ENCODE data around the gene CFAP97.

DNA sequence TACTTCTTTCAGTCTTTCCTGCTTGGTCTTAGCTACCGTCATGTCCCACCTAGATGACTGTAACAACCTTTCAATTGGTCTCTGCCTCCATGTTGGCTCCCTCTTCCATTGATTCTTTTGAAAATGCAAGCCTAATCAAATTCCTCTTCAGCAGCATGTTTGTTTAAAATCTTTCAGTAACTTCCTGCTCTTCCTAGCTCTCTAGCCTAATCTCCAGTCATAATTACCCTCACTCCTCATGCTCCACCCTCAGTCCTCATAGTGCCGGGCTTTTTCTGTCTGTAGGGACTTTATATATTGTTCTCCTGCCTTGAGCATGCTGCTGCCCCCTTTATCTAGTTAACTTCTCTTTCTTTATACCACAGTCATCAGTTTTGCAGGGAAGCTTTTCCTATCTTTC lies 17.7 kb upstream of the CFAP97 start:
- TF ChIP-seq CTCF (conservative IDR thresholded peaks at IDR 0.05; ENCODE audit: low read depth, low read length) = no peak
- no peak for TF ChIP-seq EZH2phosphoT487 (IDR thresholded peaks at IDR 0.05; ENCODE audit: borderline replicate concordance, low read length)

Measured in PC-3 (cell line).